Endothelial cell of umbilical vein (primary cell): ENCODE measurements around the gene SIRT3. TPM values are rescaled to one million over a fixed set of nuclear protein-coding genes. Genes with fewer than 3 reads are reported as not detected.
"Not testable (repeated sequence)": the region's sequence is repeated elsewhere in the genome, so short reads cannot be mapped to it uniquely, and the experiment has no call there.

Experiments
- BruUV-seq: library from RNA; stranded (reverse); fragments of 400-500 nt; replicated peaks from 2 replicates; lab custom pipeline; 2021; lab: Mats Ljungman, UMichigan
- CTCF ChIA-PET: fragments of 300-600, 350-600 bp; sonication (Branson Sonifier 250); formaldehyde crosslinking; loops from one replicate; lab custom pipeline; 2021; ENCODE audit warnings: antibody characterized with exemption, inconsistent platforms; lab: Charles Lee
- POLR2A ChIA-PET: fragments of 300-600, 350-600 bp; sonication (Branson Sonifier 250); formaldehyde crosslinking; loops from one replicate; lab custom pipeline; 2021; ENCODE audit warnings: antibody characterized with exemption, inconsistent platforms; lab: Charles Lee
- DNase-seq: peaks from one replicate; pipeline ENCODE4 v3.0.0-alpha.2; 2011; ENCODE audit warnings: low read depth, low spot score
- FAIRE-seq: peaks from 2 replicates; lab custom pipeline; 2011; peaks lifted over from hg19 to GRCh38; lab: Jason Lieb, UNC
- H2AFZ ChIP-seq: 2 replicates; pipeline ENCODE4 v1.6.0; 2012; ENCODE audit warnings: low read depth, low read length, control low read depth, inconsistent platforms
- H3K27ac ChIP-seq: 2 replicates; pipeline ENCODE4 v1.5.1; 2011; ENCODE audit warnings: low read depth, mild to moderate bottlenecking, control low read depth, low read length, moderate library complexity; ENCODE audit not compliant: insufficient read depth
- H3K27me3 ChIP-seq, 2 experiments: 2 replicates each; pipeline versions ENCODE4 v1.6.0 to v1.6.1; 2011; ENCODE audit warnings: low read length in 2 of 2, mixed read lengths in 1 of 2; ENCODE audit not compliant: control insufficient read depth in 2 of 2, insufficient read depth in 2 of 2
- H3K36me3 ChIP-seq, 2 experiments: 2 replicates in 1 of 2; 3 replicates in 1 of 2; pipeline ENCODE4 v1.5.1; 2011; ENCODE audit warnings: low read length in 2 of 2, mild to moderate bottlenecking in 1 of 2, moderate library complexity in 1 of 2; ENCODE audit not compliant: control insufficient read depth in 2 of 2, insufficient read depth in 2 of 2; ENCODE audit errors: extremely low read depth in 1 of 2
- H3K4me1 ChIP-seq: 3 replicates; pipeline ENCODE4 v1.5.1; 2011; ENCODE audit warnings: mild to moderate bottlenecking, low read length; ENCODE audit not compliant: control insufficient read depth, insufficient read depth; ENCODE audit errors: extremely low read depth
- H3K4me2 ChIP-seq: 2 replicates; pipeline ENCODE4 v1.6.1; 2011; ENCODE audit warnings: low read length, control low read depth, mixed read lengths; ENCODE audit not compliant: insufficient read depth
- H3K4me3 ChIP-seq, 3 experiments: fragments of 200-600 bp in 1 of 3; sonication (generic), shearing (Covaris generic) in 1 of 3; replicated peaks in 1 of 3; 2 replicates each; pipeline ENCODE4 v1.5.1; 2011 to 2016; ENCODE audit warnings: control low read depth in 3 of 3, low read length in 3 of 3, mild to moderate bottlenecking in 2 of 3, inconsistent platforms in 1 of 3, low read depth in 1 of 3, moderate library complexity in 1 of 3; ENCODE audit not compliant: insufficient read depth in 1 of 3
- H3K79me2 ChIP-seq: 2 replicates; pipeline ENCODE4 v1.6.0; 2012; ENCODE audit warnings: low read length, inconsistent platforms; ENCODE audit not compliant: control insufficient read depth, insufficient read depth
- H3K9ac ChIP-seq: replicated peaks from 2 replicates; pipeline ENCODE3; 2011; ENCODE audit warnings: low read length, control low read depth; ENCODE audit not compliant: insufficient read depth; ENCODE audit errors: extremely low read depth
- H3K9me1 ChIP-seq: replicated peaks from 3 replicates; pipeline ENCODE4 v1.6.0; 2011; ENCODE audit warnings: mild to moderate bottlenecking, low read length; ENCODE audit not compliant: control insufficient read depth, insufficient read depth; ENCODE audit errors: extremely low read depth
- H3K9me3 ChIP-seq: replicated peaks from 2 replicates; pipeline ENCODE4 v1.5.1; 2012; ENCODE audit warnings: low read length, inconsistent platforms; ENCODE audit not compliant: control insufficient read depth, insufficient read depth
- H4K20me1 ChIP-seq: replicated peaks from 2 replicates; pipeline ENCODE3; 2011; ENCODE audit warnings: mild to moderate bottlenecking, low read length; ENCODE audit not compliant: control insufficient read depth, insufficient read depth; ENCODE audit errors: extremely low read depth
- dilution Hi-C: fragments of 300-500 bp; cut with MboI; formaldehyde crosslinking; loops from one replicate; pipeline ENCODE4 v1.15.0; 2019; ENCODE audit warnings: low sequenced_read_pairs; ENCODE audit not compliant: extremely low pct_ligation_motif_present
- intact Hi-C: fragments of 100-400 bp; cut with micrococcal nuclease; formaldehyde crosslinking; loops from one replicate; pipeline ENCODE4 v1.10.0; 2022
- polyA plus RNA-seq, 4 experiments: library from polyadenylated mRNA; depleted of rRNA in 3 of 4; stranded (reverse) in 3 of 4; unstranded in 1 of 4; fragments of >200 nt; gene quantifications; 2 replicates each; pipeline versions ENCODE4 v1.2.1 to v1.2.3, GENCODE V29; 2011 to 2012; ENCODE audit warnings: missing spikeins in 1 of 4
- total RNA-seq: library from RNA; stranded (reverse); gene quantifications from 2 replicates; pipeline ENCODE4 v1.2.3, GENCODE V29; 2021

SIRT3 gene
- total and polyA plus RNA-seq, 2 donors (not counting 3 experiments of a cell fraction or from before 2014, with no cell fraction given): 12.0 to 18.3 TPM

DNA sequence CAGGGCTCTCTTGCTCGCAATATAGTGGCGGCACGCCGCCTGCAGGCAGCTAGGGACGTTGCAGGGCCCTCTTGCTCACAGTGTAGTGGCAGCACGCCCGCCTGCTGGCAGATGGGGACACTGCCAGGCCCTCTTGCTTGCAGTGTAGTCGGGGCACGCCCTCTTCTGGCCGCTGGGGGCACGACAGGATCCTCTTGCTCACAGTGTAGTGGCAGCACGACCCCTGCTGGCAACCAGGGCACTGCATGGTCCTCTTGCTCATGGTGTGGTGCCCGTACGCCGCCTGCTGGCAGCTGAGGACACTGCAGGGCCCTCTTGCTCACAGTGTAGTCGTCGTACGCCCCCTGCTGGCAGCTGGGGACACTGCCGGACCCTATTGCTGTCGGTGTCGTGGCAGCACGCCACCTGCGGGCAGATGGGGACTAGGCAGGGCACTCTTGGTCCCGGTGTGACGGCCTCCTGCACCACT is 46.3 kb downstream of the SIRT3 start:
- DNase-seq, H3K9ac ChIP-seq, H3K9me1 ChIP-seq, BruUV-seq, FAIRE-seq, H3K79me2 ChIP-seq, H2AFZ ChIP-seq, H3K27ac ChIP-seq, H4K20me1 ChIP-seq, H3K4me1 ChIP-seq, H3K27me3 ChIP-seq, POLR2A ChIA-PET, H3K4me3 ChIP-seq, intact Hi-C loops, CTCF ChIA-PET, H3K4me2 ChIP-seq, H3K36me3 ChIP-seq, H3K9me3 ChIP-seq, dilution Hi-C loops: not testable (repeated sequence)

DNA sequence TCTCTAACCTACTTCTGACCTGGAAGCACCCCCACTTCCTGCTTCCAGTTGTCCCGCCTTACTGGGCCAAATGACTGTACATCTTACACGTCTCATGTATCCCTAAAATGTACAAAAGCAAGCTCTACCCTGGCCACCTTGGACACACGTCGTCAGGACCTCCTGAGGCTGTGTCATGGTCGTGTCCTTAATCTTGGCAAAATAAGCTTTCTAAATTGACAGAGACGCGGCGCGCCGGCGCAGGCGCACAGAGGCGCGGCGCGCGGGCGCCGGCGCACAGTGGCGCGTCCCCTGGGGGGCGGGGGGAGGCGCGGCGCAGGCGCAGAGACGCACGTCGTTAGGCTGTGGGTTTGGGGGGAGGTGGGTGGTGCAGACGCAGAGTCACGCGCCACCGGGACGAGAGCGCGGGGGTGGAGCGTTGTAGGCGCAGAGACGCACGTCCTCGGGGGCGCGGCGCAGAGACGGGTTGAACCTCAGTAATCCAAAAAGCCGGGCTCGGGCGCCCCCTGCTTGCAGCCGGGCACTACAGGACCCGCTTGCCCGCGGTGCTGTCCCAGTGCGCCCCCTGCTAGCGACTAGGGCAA is 46.9 kb downstream of the SIRT3 start:
- H3K4me2 ChIP-seq, H3K27me3 ChIP-seq, H3K4me3 ChIP-seq, CTCF ChIA-PET, intact Hi-C loops, DNase-seq, H3K9ac ChIP-seq, BruUV-seq, H2AFZ ChIP-seq, H3K4me1 ChIP-seq, H3K9me3 ChIP-seq, H3K79me2 ChIP-seq, H3K9me1 ChIP-seq, dilution Hi-C loops, H3K36me3 ChIP-seq, H4K20me1 ChIP-seq, FAIRE-seq, H3K27ac ChIP-seq, POLR2A ChIA-PET: not testable (repeated sequence)

DNA sequence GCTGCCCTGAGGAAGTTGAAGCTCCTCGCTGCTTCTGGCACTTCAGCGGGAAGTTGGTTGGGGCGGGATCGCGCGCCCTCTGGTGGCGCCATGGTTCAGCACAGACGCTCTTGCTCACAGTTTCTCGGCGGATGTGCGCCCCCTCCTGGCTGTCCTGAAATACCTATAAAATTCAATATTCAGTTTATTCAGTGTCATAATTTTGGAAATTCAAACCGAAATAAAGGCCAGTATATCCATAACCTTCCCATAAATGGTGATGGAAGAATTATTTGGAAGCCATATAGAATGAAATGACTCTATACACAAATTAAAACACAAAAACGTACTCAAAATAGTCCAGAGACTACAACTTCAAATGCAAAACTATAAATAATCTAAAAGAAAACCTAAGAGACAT is 55.9 kb downstream of the SIRT3 start:
- H3K79me2 ChIP-seq, H4K20me1 ChIP-seq, H3K27ac ChIP-seq, BruUV-seq, dilution Hi-C loops, DNase-seq, H3K27me3 ChIP-seq, intact Hi-C loops, CTCF ChIA-PET, POLR2A ChIA-PET, H3K36me3 ChIP-seq, FAIRE-seq, H3K4me1 ChIP-seq, H3K4me2 ChIP-seq, H3K9ac ChIP-seq, H2AFZ ChIP-seq, H3K9me1 ChIP-seq, H3K9me3 ChIP-seq, H3K4me3 ChIP-seq: not testable (repeated sequence)

Other genes starting within 250 kb of the SIRT3 start
- gene SCGB1C1, start 43.3 kb downstream of the SIRT3 start, total RNA-seq: not detected in 2 replicates
- gene SCGB1C1, start 43.3 kb downstream of the SIRT3 start, polyA plus RNA-seq: not detected in 2 replicates
- gene BET1L, start 28.9 kb downstream of the SIRT3 start, total RNA-seq: 31.0 and 35.5 TPM in 2 replicates
- 80.0 and 90.0 TPM in 2 replicates for gene BET1L, start 28.9 kb downstream of the SIRT3 start, polyA plus RNA-seq
- gene RIC8A, start 28.6 kb downstream of the SIRT3 start, total RNA-seq: 112 and 119 TPM in 2 replicates
- gene RIC8A, start 28.6 kb downstream of the SIRT3 start, polyA plus RNA-seq: 143 and 165 TPM in 2 replicates
- gene PSMD13, start 634 bp upstream of the SIRT3 start, total RNA-seq: 168 and 179 TPM in 2 replicates
- 175 and 214 TPM in 2 replicates for gene PSMD13, start 634 bp upstream of the SIRT3 start, polyA plus RNA-seq
- not detected in 2 replicates for gene NLRP6, start 42.1 kb upstream of the SIRT3 start, total RNA-seq
- not detected in 2 replicates for gene NLRP6, start 42.1 kb upstream of the SIRT3 start, polyA plus RNA-seq
- gene PGGHG, start 52.8 kb upstream of the SIRT3 start, total RNA-seq: 42.4 and 48.1 TPM in 2 replicates
- gene PGGHG, start 52.8 kb upstream of the SIRT3 start, polyA plus RNA-seq: 31.6 and 37.9 TPM in 2 replicates
- gene IFITM5, start 63.2 kb upstream of the SIRT3 start, total RNA-seq: not detected in 2 replicates
- not detected in 2 replicates for gene IFITM5, start 63.2 kb upstream of the SIRT3 start, polyA plus RNA-seq
- 219 and 263 TPM in 2 replicates for gene IFITM2, start 71.5 kb upstream of the SIRT3 start, total RNA-seq
- 1,135 and 1,428 TPM in 2 replicates for gene IFITM2, start 71.5 kb upstream of the SIRT3 start, polyA plus RNA-seq
- 4.0 and 11.5 TPM in 2 replicates for gene IFITM1, start 77.7 kb upstream of the SIRT3 start, total RNA-seq
- 24.6 and 34.1 TPM in 2 replicates for gene IFITM1, start 77.7 kb upstream of the SIRT3 start, polyA plus RNA-seq
- gene IFITM3, start 84.5 kb upstream of the SIRT3 start, total RNA-seq: 323 and 416 TPM in 2 replicates
- gene IFITM3, start 84.5 kb upstream of the SIRT3 start, polyA plus RNA-seq: 950 and 1,150 TPM in 2 replicates
- 5.2 and 9.6 TPM in 2 replicates for gene B4GALNT4, start 133.2 kb upstream of the SIRT3 start, total RNA-seq
- gene B4GALNT4, start 133.2 kb upstream of the SIRT3 start, polyA plus RNA-seq: 7.9 and 9.2 TPM in 2 replicates
- gene PKP3, start 157.9 kb upstream of the SIRT3 start, total RNA-seq: 0.27 and 0.30 TPM in 2 replicates
- gene PKP3, start 157.9 kb upstream of the SIRT3 start, polyA plus RNA-seq: 0.33 and 0.59 TPM in 2 replicates
- 51.9 and 52.3 TPM in 2 replicates for gene SIGIRR, start 178.7 kb upstream of the SIRT3 start, total RNA-seq
- 70.9 and 104 TPM in 2 replicates for gene SIGIRR, start 178.7 kb upstream of the SIRT3 start, polyA plus RNA-seq
- 0.12 TPM in 1 of 2 replicates, not detected in the other for gene ANO9, start 205.7 kb upstream of the SIRT3 start, total RNA-seq
- 0.23 and 0.32 TPM in 2 replicates for gene ANO9, start 205.7 kb upstream of the SIRT3 start, polyA plus RNA-seq
- gene PTDSS2, start 213.9 kb upstream of the SIRT3 start, total RNA-seq: 41.4 and 44.2 TPM in 2 replicates
- gene PTDSS2, start 213.9 kb upstream of the SIRT3 start, polyA plus RNA-seq: 46.8 and 60.8 TPM in 2 replicates